Panc1 (cell line): ENCODE results near the gene PEX1. TPM values are rescaled to one million over a fixed set of nuclear protein-coding genes. Genes with fewer than 3 reads are reported as not detected.

Source experiments
- ATAC-seq: fragments of 200-7000 bp; cut with Tn5 transposase; 2 replicates; pipeline ENCODE4 v1.9.1; 2020; ENCODE audit warnings: mild to moderate bottlenecking, moderate library complexity
- BruUV-seq: library from RNA; stranded (reverse); fragments of 400-500 nt; replicated peaks from 2 replicates; lab custom pipeline; 2021; lab: Mats Ljungman, UMichigan
- CTCF ChIA-PET: fragments of 300-600 bp; sonication (Branson Sonifier 250); formaldehyde crosslinking; loops from one replicate; lab custom pipeline; 2022; ENCODE audit warnings: antibody characterized with exemption; lab: Charles Lee
- POLR2A ChIA-PET: fragments of 300-600 bp; sonication (Branson Sonifier 250); formaldehyde crosslinking; loops from one replicate; lab custom pipeline; 2022; ENCODE audit warnings: antibody characterized with exemption; lab: Charles Lee
- DNase-seq: peaks from one replicate; pipeline ENCODE4 v3.0.0-alpha.2; 2010; ENCODE audit warnings: low read depth, low spot score
- H3K27ac ChIP-seq: 2 replicates; pipeline ENCODE4 v1.5.1; 2011; ENCODE audit warnings: mild to moderate bottlenecking, low read length, inconsistent platforms
- H3K27me3 ChIP-seq: fragments of 200-500 bp; sonication (Bioruptor generic); 2 replicates; pipeline ENCODE4 v1.6.0; 2014; ENCODE audit warnings: low read length, inconsistent platforms; ENCODE audit not compliant: control insufficient read depth, insufficient read depth
- H3K36me3 ChIP-seq: fragments of 200-500 bp; sonication (Bioruptor generic); 2 replicates; pipeline ENCODE4 v1.5.1; 2014; ENCODE audit warnings: inconsistent platforms, mild to moderate bottlenecking, low read length, moderate library complexity; ENCODE audit not compliant: control insufficient read depth, insufficient read depth
- H3K4me1 ChIP-seq: 2 replicates; pipeline ENCODE4 v1.5.1; 2011; ENCODE audit warnings: inconsistent platforms, mild to moderate bottlenecking, low read length, moderate library complexity; ENCODE audit not compliant: control insufficient read depth, insufficient read depth
- H3K4me3 ChIP-seq, 2 experiments: 2 replicates each; pipeline ENCODE4 v1.5.1; 2011 to 2012; ENCODE audit warnings: low read depth in 2 of 2, low read length in 2 of 2, mild to moderate bottlenecking in 2 of 2, inconsistent platforms in 1 of 2, moderate library complexity in 1 of 2
- H3K9me3 ChIP-seq: fragments of 200-500 bp; sonication (Bioruptor generic); 2 replicates; pipeline ENCODE4 v1.5.1; 2014; ENCODE audit warnings: low read depth, mild to moderate bottlenecking, inconsistent platforms, low read length, moderate library complexity; ENCODE audit not compliant: control insufficient read depth, insufficient read depth
- POLR2AphosphoS5 ChIP-seq: IDR thresholded peaks from 2 replicates; pipeline ENCODE4 v1.6.1; 2012; ENCODE audit warnings: mild to moderate bottlenecking, low read depth, low read length, moderate library complexity
- SIN3A ChIP-seq: IDR thresholded peaks from 2 replicates; pipeline ENCODE4 v1.6.1; 2012; ENCODE audit warnings: low read depth, mild to moderate bottlenecking, low read length, moderate library complexity, borderline replicate concordance; ENCODE audit not compliant: insufficient read depth
- TCF7L2 ChIP-seq: IDR thresholded peaks from 2 replicates; pipeline ENCODE4 v1.6.1; 2011; ENCODE audit warnings: mild to moderate bottlenecking, low read depth, low read length, inconsistent platforms
- in situ Hi-C: cut with HindIII; loops from 2 replicates; pipeline ENCODE4 v1.10.0; 2016; ENCODE audit warnings: low sequenced_read_pairs, low pct_unique_long_range_greater_than_20kb
- intact Hi-C: fragments of 100-400 bp; cut with micrococcal nuclease; formaldehyde crosslinking; loops from one replicate; pipeline ENCODE4 v1.10.0; 2022; ENCODE audit not compliant: unreplicated experiment
- total RNA-seq: library from RNA; stranded (reverse); gene quantifications from one replicate; pipeline ENCODE4 v1.2.1, GENCODE V29; 2021; ENCODE audit not compliant: unreplicated experiment
- TF ChIP-seq, protein P1 (sequence below): fragments of 450-650 bp; IDR thresholded peaks from 2 replicates; pipeline ENCODE4 v1.5.1; 2017; ENCODE audit warnings: mild to moderate bottlenecking
- TF ChIP-seq, protein P2 (sequence below), 2 experiments: IDR thresholded peaks; 2 replicates each; pipeline ENCODE4 v1.6.1; 2011 to 2012; ENCODE audit warnings: low read depth in 2 of 2, control low read depth in 1 of 2, low read length in 1 of 2, mild to moderate bottlenecking in 1 of 2, moderate library complexity in 1 of 2; ENCODE audit not compliant: insufficient read depth in 1 of 2

Gene PEX1
- total RNA-seq, 1 experiment from 2014 or later: 13.9 TPM

DNA sequence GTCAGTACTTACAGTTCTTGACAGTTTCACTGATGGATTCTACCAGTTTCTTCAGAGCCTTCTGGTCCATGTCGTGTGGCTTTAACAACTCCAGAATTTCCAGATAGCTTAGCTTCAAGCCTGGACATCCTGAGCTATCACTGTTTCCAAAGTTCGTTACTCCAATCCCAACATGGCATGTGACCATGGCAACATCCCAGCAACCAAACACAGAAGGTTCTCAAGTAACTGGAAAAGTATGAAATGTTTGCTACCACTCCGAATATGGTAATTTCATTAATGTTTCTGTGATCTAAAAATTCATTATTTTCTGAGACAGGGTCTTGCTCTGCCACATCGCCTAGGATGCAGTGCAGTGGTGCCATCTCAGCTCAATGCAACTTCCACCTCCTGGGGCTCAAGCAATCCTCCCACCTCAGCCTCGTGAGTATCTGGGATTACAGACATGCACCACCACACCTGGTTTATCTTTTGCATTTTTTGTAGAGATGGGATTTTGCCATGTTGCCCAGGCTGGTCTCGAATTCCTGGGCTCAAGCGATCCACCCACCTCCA is 29.6 kb upstream of the PEX1 start:
- ChIA-PET POLR2A (interaction anchor here (0.6 kb wide), 1 partner anchor 425 kb away, joined by 5 read pairs; no protein-coding TSS in a partner anchor), CTCF (no interaction called here)
- Histone ChIP-seq H3K4me3 (no peak overlapping the region), H3K9me3 (no peaks in the 10 kb centered on the region), H3K36me3 (peaks cover 12% of the 10 kb centered on the region; the same call in 1 of the 2 replicates), H3K27ac (no peak overlapping the region), H3K27me3 (no peaks in the 10 kb centered on the region), H3K4me1 (no peaks in the 10 kb centered on the region)
- ATAC-seq (no peak), DNase-seq (no peak)
- BruUV-seq: no TSS peak
- in situ Hi-C loops: no loop called here
- intact Hi-C loops: no loop called here
- TF ChIP-seq SIN3A: no peak
- TF ChIP-seq, protein P1, sequence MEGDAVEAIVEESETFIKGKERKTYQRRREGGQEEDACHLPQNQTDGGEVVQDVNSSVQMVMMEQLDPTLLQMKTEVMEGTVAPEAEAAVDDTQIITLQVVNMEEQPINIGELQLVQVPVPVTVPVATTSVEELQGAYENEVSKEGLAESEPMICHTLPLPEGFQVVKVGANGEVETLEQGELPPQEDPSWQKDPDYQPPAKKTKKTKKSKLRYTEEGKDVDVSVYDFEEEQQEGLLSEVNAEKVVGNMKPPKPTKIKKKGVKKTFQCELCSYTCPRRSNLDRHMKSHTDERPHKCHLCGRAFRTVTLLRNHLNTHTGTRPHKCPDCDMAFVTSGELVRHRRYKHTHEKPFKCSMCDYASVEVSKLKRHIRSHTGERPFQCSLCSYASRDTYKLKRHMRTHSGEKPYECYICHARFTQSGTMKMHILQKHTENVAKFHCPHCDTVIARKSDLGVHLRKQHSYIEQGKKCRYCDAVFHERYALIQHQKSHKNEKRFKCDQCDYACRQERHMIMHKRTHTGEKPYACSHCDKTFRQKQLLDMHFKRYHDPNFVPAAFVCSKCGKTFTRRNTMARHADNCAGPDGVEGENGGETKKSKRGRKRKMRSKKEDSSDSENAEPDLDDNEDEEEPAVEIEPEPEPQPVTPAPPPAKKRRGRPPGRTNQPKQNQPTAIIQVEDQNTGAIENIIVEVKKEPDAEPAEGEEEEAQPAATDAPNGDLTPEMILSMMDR: no peak
- TF ChIP-seq, protein P2, sequence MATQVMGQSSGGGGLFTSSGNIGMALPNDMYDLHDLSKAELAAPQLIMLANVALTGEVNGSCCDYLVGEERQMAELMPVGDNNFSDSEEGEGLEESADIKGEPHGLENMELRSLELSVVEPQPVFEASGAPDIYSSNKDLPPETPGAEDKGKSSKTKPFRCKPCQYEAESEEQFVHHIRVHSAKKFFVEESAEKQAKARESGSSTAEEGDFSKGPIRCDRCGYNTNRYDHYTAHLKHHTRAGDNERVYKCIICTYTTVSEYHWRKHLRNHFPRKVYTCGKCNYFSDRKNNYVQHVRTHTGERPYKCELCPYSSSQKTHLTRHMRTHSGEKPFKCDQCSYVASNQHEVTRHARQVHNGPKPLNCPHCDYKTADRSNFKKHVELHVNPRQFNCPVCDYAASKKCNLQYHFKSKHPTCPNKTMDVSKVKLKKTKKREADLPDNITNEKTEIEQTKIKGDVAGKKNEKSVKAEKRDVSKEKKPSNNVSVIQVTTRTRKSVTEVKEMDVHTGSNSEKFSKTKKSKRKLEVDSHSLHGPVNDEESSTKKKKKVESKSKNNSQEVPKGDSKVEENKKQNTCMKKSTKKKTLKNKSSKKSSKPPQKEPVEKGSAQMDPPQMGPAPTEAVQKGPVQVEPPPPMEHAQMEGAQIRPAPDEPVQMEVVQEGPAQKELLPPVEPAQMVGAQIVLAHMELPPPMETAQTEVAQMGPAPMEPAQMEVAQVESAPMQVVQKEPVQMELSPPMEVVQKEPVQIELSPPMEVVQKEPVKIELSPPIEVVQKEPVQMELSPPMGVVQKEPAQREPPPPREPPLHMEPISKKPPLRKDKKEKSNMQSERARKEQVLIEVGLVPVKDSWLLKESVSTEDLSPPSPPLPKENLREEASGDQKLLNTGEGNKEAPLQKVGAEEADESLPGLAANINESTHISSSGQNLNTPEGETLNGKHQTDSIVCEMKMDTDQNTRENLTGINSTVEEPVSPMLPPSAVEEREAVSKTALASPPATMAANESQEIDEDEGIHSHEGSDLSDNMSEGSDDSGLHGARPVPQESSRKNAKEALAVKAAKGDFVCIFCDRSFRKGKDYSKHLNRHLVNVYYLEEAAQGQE (IDR thresholded peaks at IDR 0.05; ENCODE audit: insufficient read depth in 1 of 2, low read depth in 2 of 2, low read length in 1 of 2): no peak
- no peak for TF ChIP-seq POLR2AphosphoS5
- TF ChIP-seq TCF7L2: no peak

DNA sequence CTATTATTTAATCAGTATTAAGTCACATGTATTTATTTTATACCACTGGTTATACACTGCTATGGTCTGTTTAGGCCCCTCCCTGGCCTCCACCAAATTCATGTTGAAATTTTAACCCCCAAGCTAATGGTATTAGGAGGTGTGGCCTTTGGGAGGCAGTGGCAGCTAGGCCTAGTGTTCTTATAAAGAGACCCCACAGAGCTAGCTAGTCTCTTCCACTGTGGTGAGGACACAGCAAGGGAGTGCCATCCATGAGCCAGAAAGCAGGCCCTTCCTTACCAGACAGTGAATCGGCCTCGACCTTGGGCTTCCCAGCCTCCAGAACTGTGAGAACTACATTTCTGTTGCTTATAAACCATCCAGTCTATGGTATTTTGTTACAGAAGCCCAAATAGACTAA is 28.9 kb upstream of the PEX1 start:
- Histone ChIP-seq H3K9me3 (no peaks in the 10 kb centered on the region), H3K4me1 (no peaks in the 10 kb centered on the region), H3K4me3 (no peak overlapping the region), H3K27me3 (no peaks in the 10 kb centered on the region), H3K36me3 (peaks cover 6% of the 10 kb centered on the region; the same call in 1 of the 2 replicates), H3K27ac (no peak overlapping the region)
- ChIA-PET CTCF (no interaction called here), POLR2A (no interaction called here)
- DNase-seq (no peak), ATAC-seq (peak; percentile 37; the same call in 1 of the 2 replicates)
- no peak for TF ChIP-seq POLR2AphosphoS5
- TF ChIP-seq, protein P1: no peak
- TF ChIP-seq, protein P2 (IDR thresholded peaks at IDR 0.05; ENCODE audit: insufficient read depth in 1 of 2, low read depth in 2 of 2, low read length in 1 of 2): no peak
- no peak for TF ChIP-seq TCF7L2
- no peak for TF ChIP-seq SIN3A
- in situ Hi-C loops (no loop called here), intact Hi-C loops (no loop called here)
- BruUV-seq: no TSS peak
